ENCODE results near the gene MED25.

Gene MED25

DNA sequence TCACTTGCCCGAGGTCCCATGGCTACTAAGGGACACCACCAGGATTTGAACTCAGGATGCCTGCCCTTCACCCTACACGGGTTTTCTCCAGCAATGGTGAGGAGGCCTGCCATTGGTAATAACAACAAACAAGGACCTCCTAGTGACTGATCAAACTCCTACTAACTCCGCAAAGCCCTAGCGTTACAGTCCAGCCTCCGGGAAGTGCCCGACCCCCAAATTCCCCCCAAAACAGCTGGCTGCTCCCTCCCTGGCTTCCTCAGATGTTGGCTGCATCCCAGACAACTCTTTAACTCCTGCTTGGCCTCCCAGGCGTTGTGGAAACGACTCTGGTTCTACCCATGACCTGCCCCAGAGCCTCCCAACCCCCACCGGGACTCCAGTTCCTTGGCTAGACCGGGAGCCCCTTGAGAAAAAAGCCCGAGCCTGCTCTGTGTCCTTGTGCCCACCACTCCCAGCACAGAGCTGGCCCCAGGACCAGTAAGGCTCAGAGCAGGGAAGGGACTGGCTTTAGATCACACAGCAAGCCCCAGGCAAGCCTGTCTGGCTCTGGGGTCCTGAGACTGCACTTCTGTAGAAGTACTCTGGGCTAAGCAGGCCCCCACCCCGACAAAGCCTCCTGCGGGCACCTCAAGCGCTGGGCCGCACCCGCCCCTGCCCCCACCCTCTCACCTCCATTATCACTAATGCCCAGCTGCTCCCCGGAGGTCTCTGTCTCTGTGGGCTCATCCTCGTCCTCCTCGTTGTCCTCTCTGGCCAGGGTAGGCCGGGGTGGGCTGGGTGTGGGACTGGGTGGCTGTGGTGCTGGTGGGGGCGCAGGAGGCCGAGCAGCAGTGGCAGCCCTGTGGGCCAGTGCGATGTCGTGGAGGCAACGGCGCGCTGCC is 54.4 kb downstream of the MED25 start:
- Histone ChIP-seq H3K9me3 (ENCODE audit: severe bottlenecking) (no peaks in the 10 kb centered on the region), H3K4me1 (ENCODE audit: insufficient read depth, poor library complexity, severe bottlenecking) (peaks cover 5% of the 10 kb centered on the region), H3K4me3 (ENCODE audit: severe bottlenecking) (no peak overlapping the region), H3K36me3 (ENCODE audit: low read depth) (peaks cover 5% of the 10 kb centered on the region; the same call in 1 of the 2 replicates), H3K27me3 (ENCODE audit: insufficient read depth, poor library complexity, severe bottlenecking) (no peaks in the 10 kb centered on the region), H3K27ac (ENCODE audit: poor library complexity, severe bottlenecking) (no peak overlapping the region)
- ATAC-seq (ENCODE audit: low read depth) (no peak), DNase-seq (ENCODE audit: low spot score) (no peak)
- no peak for TF ChIP-seq CTCF (IDR thresholded peaks at IDR 0.05; ENCODE audit: poor library complexity, severe bottlenecking)

DNA sequence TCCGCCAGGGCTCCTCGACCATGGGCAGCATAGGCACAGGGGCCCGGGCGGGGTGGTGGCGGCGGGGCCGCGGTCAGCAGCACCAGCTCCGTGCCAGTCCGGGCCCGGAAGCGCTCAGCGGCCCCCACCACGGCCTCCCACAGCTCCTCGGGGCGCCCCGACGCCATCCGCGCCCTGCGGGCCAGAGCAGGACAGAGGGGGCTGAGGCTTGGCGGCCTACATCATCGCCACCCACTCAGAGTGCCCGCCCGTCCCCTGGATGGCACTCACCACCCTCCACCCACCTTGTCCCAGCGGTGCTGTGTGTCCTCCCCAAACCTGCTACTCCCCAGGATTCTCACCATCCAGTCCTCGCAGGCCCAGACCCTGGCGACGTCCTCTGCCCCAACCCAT is 55.0 kb downstream of the MED25 start:
- no peak overlapping the region for H3K4me3 ChIP-seq (ENCODE audit: severe bottlenecking)
- H3K27me3 ChIP-seq (ENCODE audit: insufficient read depth, poor library complexity, severe bottlenecking), result no peaks in the 10 kb centered on the region
- peaks cover 5% of the 10 kb centered on the region; the same call in 1 of the 2 replicates for H3K36me3 ChIP-seq (ENCODE audit: low read depth)
- TF ChIP-seq CTCF (IDR thresholded peaks at IDR 0.05; ENCODE audit: poor library complexity, severe bottlenecking), result no peak
- peaks cover 5% of the 10 kb centered on the region for H3K4me1 ChIP-seq (ENCODE audit: insufficient read depth, poor library complexity, severe bottlenecking)
- no peak overlapping the region for H3K27ac ChIP-seq (ENCODE audit: poor library complexity, severe bottlenecking)
- ATAC-seq (ENCODE audit: low read depth) (no peak), DNase-seq (ENCODE audit: low spot score) (no peak)
- no peaks in the 10 kb centered on the region for H3K9me3 ChIP-seq (ENCODE audit: severe bottlenecking)

GRCh38 chr19:49873834-49874233 is 55.7 kb downstream of the MED25 start:
- Histone ChIP-seq H3K27me3 (ENCODE audit: insufficient read depth, poor library complexity, severe bottlenecking) (no peaks in the 10 kb centered on the region), H3K4me1 (ENCODE audit: insufficient read depth, poor library complexity, severe bottlenecking) (peaks cover 1% of the 10 kb centered on the region), H3K9me3 (ENCODE audit: severe bottlenecking) (no peaks in the 10 kb centered on the region), H3K36me3 (ENCODE audit: low read depth) (peaks cover 5% of the 10 kb centered on the region; the same call in 1 of the 2 replicates), H3K27ac (ENCODE audit: poor library complexity, severe bottlenecking) (no peak overlapping the region), H3K4me3 (ENCODE audit: severe bottlenecking) (no peak overlapping the region)
- TF ChIP-seq CTCF (IDR thresholded peaks at IDR 0.05; ENCODE audit: poor library complexity, severe bottlenecking), result no peak
- DNase-seq (ENCODE audit: low spot score) (no peak), ATAC-seq (ENCODE audit: low read depth) (no peak)

GRCh38 chr19:49874503-49875157 is 56.5 kb downstream of the MED25 start:
- Histone ChIP-seq H3K9me3 (ENCODE audit: severe bottlenecking) (no peaks in the 10 kb centered on the region), H3K4me1 (ENCODE audit: insufficient read depth, poor library complexity, severe bottlenecking) (no peaks in the 10 kb centered on the region), H3K27ac (ENCODE audit: poor library complexity, severe bottlenecking) (peak overlapping the region; percentile 81), H3K36me3 (ENCODE audit: low read depth) (peaks cover 5% of the 10 kb centered on the region; the same call in 1 of the 2 replicates), H3K4me3 (ENCODE audit: severe bottlenecking) (no peak overlapping the region), H3K27me3 (ENCODE audit: insufficient read depth, poor library complexity, severe bottlenecking) (no peaks in the 10 kb centered on the region)
- ATAC-seq (ENCODE audit: low read depth) (no peak), DNase-seq (ENCODE audit: low spot score) (no peak)
- TF ChIP-seq CTCF (IDR thresholded peaks at IDR 0.05; ENCODE audit: poor library complexity, severe bottlenecking), result no peak
